ENCODE measurements around the gene DUSP6. TPM values are rescaled to one million over a fixed set of nuclear protein-coding genes. Genes with fewer than 3 reads are reported as not detected.

Gene DUSP6
- polyA plus RNA-seq, 1 donor, result 51.6 TPM

- DNase-seq (ENCODE audit: low read depth), result no peak
Observed at GRCh38 chr12:89373763-89374572, 21.7 kb upstream of the DUSP6 start.

DNA sequence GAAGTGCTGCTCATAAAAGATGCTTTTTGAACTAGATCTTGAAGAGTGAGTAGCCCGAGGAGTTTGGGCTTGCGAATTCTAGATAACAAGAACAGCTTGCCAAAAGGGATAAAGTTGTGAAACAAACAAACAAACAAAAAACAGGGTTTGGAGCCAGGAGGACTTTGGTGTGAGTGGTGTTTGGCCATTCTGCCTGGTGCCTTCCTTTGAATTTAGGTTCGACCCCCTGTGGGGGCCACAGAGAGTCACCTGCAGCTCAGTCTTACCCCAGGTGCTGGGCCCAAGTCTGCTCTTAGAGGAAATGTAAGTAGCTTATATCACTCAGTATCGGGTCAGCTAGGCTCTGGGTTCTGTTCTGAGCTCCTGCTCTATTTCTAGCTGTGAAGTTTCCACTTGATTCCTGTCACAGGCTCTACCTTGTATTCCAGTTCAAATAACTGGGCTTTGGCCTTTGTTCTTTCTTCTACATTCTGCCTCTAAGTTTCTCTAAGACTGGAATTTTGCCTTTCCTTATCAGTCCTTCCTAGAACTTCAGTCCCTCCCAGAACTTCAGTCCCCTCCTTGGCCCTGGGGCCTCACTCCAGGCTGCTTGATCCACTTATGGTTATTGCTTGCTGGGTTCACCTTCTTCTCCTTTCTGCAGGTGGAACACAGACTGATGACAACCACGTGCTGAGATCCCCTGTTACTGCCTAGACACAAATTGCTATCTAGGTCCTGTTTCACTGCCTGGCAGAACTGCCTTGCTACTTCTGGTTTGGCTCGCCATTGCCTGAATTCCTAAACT lies 20.5 kb upstream of the DUSP6 start:
- DNase-seq (ENCODE audit: low read depth), result no peak

- DNase-seq (ENCODE audit: low read depth), result no peak
Observed at GRCh38 chr12:89370850-89371249, 18.5 kb upstream of the DUSP6 start.

DNA sequence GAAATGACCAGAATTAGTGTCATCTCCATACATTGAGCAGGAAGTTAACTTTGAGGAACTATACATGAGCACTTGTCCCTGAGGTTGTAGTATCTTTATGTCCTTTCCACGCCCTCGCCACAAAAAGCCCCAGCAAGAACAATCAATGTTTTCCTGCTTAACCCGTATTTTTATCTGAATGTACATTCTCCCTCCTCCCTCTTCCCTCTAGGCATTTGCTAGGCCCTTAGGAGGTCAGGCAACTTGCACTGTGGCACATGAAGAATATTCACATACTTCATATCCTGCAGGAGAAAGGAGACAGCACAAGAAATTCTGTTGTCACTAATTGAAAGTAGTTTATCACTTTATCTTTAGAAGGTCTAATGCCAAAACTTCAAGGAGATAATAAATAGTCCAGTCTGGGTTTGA lies 18.1 kb upstream of the DUSP6 start:
- DNase-seq (ENCODE audit: low read depth), result no peak

- no peak for DNase-seq (ENCODE audit: low read depth)
Observed at GRCh38 chr12:89369166-89369565, 16.9 kb upstream of the DUSP6 start.

DNA sequence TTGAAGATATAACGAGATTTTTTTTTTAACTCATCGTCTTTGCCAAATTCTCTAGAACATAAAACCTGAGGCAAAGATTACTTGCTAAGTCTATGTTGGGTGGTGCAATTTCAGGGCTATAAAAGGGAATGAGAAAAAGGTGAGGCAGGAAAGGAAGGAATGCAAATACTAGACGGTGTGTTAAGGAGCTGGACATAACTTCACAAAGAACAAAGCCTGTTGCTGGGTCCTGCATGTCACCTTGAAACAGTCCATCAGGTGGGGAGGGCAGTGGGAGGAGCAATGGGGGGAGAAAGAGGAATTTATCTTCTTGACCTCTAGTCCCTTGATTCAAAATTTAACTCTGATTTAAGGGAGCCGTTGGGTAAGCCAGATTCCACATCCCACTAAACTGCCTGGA lies 16.1 kb upstream of the DUSP6 start:
- DNase-seq (ENCODE audit: low read depth), result no peak

GRCh38 chr12:89366676-89367364 lies 14.5 kb upstream of the DUSP6 start:
- no peak for DNase-seq (ENCODE audit: low read depth)

DNA sequence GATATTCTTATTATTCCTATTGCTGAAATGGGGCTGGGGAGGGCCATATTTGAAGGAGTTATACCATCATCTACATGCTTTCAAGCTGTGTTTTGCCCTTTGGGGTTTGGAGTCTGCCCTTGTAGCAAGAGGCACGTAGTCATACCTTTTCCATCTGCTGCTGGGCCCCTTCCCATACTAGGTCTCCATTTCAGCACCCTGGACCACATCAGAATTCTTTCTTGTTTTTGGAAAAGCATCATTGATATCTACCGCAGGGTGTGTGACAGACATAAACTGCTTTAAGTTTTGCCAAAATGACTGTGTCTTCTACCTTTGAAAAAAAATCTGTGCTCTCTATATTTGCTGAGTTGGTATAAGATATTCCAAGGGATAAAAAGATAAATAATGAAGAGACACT lies 12.3 kb upstream of the DUSP6 start:
- DNase-seq (ENCODE audit: low read depth), result no peak

DNA sequence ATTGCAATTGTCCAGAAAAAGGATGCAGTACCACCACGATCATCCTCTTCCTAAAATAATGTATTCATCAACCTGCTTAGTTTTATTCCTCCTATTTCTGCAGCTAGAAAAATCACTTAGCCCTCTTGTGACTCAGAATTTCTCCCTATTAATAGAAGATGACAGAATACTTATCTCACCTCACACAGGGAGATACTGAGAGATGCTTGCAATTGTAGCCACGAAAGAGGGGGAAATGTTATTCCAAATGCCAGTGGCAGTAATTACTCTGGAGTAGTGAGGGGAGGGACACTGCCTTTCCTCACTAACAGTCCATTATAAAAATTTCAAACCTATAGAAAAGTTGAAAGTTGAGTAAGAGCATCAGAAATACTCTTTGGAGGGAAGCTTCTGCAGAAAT lies 11.8 kb upstream of the DUSP6 start:
- DNase-seq (ENCODE audit: low read depth), result no peak

DNA sequence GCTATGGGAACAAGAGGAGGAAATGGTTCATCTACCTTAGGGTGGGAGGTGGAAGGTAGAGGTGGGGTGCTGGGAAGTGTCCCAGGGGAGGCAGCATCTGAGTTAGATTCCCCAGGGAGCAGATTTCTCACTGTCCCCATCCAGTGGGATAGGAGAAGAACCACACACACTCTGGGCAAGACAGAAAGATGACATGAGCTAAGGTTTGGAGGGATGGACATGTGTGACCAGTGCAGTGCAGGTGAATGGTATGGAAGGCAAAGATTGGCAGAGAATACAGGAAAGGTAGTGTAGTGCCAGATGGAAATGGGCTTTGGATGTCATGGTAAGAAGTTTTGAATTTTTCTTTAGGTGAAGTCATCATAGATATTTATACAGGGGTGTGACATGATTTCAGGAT lies 11.3 kb upstream of the DUSP6 start:
- DNase-seq (ENCODE audit: low read depth), result no peak

DNA sequence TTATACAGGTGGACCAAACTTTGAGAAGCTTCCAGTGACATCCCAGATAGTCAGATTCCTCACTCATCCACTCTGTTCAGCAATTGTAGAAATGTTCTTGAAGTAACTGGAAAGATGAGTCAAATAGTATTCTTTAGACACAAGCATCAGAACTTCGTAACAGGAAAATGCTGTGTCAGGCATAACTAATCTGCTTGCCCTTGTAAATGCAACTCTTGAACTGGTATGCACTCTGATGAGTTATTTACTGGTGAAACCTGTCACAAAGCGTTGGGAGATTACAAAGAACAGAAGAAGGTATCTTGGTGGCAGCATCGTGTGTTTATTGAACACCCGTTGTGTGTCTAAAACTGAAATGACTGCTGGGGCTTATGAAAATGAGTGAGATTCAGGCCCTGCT lies 10.8 kb upstream of the DUSP6 start:
- DNase-seq (ENCODE audit: low read depth), result no peak

GRCh38 chr12:89359615-89360014 lies 7.3 kb upstream of the DUSP6 start:
- no peak for DNase-seq (ENCODE audit: low read depth)

DNA sequence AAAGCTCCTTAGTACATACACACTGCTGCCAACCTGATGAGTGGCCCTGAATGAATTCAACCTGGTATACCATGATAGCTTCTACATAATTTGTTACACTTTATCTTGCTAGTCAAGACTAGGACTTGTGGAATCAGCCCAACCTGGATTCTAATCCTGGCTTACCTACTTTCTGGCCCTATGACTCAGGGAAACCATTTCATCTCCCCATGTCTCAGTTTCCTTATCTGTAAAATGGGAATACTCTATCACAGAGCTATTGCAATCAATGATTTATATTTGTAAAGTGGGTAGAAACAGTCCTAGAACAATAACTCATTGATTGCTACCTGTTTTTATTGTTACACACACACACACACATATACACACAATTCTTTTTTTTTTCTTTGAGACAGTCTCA lies 6.5 kb upstream of the DUSP6 start:
- DNase-seq (ENCODE audit: low read depth), result no peak

DNA sequence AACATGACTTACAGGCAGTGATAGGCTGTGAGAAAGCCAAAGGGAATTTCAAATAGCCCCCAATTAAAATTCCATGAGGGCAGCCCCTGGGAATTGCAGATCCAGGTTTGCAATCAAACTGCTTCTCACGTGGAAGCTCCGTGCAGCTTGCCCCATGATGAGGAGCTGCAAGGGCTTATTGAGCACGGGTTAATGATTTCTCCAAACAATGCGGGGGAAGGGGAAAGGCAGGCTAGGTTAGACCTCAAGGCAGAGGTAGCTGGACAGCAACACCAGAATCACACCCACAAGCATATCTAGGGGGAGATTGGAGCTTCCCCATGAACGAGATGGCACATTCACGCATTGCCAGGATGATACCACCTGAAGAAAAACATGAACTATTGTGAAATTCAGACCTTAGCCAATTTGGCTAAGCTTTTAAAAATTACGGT lies 5.0 kb upstream of the DUSP6 start:
- no peak for DNase-seq (ENCODE audit: low read depth)

GRCh38 chr12:89356069-89356665 lies 3.9 kb upstream of the DUSP6 start:
- DNase-seq (ENCODE audit: low read depth), result no peak

- no peak for DNase-seq (ENCODE audit: low read depth)
Observed at GRCh38 chr12:89355243-89356068, 3.2 kb upstream of the DUSP6 start.

- no peak for DNase-seq (ENCODE audit: low read depth)
Observed at GRCh38 chr12:89354612-89355067, 2.3 kb upstream of the DUSP6 start.

GRCh38 chr12:89353823-89354611 lies 1.7 kb upstream of the DUSP6 start:
- DNase-seq (ENCODE audit: low read depth), result no peak

DNA sequence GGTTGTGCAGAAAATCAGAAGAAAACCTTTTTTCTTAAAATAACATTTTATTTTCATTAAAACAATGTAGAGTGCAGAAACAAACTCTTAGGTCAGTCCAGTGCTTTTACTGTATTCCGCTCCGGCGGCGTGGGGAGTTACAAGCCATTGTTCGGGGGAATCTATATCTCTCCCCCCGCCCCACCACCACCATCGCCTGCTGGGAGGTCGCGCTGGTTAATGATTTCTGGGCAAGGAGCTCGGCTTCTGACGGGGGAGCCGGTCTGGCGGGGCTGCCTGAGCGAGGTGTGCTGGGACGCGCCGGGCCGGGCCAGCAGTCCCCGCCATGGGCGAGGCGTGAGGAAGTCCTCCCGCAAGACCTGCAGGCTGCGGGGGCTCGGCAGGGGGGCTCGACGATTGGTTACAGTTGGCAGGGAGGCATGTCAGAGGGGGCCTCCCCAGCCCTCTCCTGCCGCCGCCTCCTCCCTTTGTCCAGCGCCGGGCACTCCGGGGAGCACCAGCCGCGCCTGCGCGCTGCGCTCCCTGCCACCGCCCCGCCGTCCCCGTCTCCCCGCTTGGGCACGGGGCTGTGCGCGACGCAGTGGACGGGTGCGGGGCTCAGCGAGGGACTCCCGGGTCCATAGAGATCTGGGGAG lies 1.0 kb upstream of the DUSP6 start:
- no peak for DNase-seq (ENCODE audit: low read depth)

DNA sequence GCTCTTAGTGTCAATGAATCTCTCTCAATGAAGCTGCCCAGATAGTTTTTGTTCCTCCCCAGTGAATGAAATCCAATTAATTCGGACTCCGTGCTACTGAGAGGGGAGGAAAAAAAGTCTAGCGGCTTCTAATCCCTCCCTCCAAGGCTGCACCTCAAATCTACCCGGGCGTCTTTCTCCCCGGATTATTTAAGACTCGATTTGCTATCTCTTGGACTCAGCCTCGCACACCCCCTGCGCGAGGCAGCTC lies 134 bp downstream of the DUSP6 start:
- no peak for DNase-seq (ENCODE audit: low read depth)
